Activated naive CD4-positive, alpha-beta T cell treated with anti-CD3 and anti-CD28 coated beads, Interleukin-2, amount 50 U/mL, for 16 hours (primary cell): ENCODE results near the gene KIF16B.

Experiments
- DNase-seq: peaks from one replicate; pipeline ENCODE4 v3.0.0-alpha.2; 2020

The KIF16B gene

GRCh38 chr20:16390991-16391390 is 182.3 kb downstream of the KIF16B start:
- no peak for DNase-seq

- no peak for DNase-seq
Observed at GRCh38 chr20:16388731-16389130, 184.5 kb downstream of the KIF16B start.

GRCh38 chr20:16387666-16388065 is 185.6 kb downstream of the KIF16B start:
- DNase-seq = no peak

- DNase-seq = no peak
Observed at GRCh38 chr20:16385891-16386290, 187.4 kb downstream of the KIF16B start.

- no peak for DNase-seq
Observed at GRCh38 chr20:16385462-16385861, 187.8 kb downstream of the KIF16B start.

GRCh38 chr20:16381444-16381843 is 191.8 kb downstream of the KIF16B start:
- DNase-seq = no peak

GRCh38 chr20:16378712-16379370 is 194.4 kb downstream of the KIF16B start:
- no peak for DNase-seq

GRCh38 chr20:16378122-16378521 is 195.1 kb downstream of the KIF16B start:
- DNase-seq = no peak

GRCh38 chr20:16369441-16369840 is 203.8 kb downstream of the KIF16B start:
- DNase-seq = no peak

- DNase-seq = no peak
Observed at GRCh38 chr20:16368645-16369292, 204.5 kb downstream of the KIF16B start.

- DNase-seq = no peak
Observed at GRCh38 chr20:16367948-16368560, 205.2 kb downstream of the KIF16B start.

GRCh38 chr20:16366529-16366928 is 206.7 kb downstream of the KIF16B start:
- no peak for DNase-seq

- no peak for DNase-seq
Observed at GRCh38 chr20:16364320-16364687, 208.9 kb downstream of the KIF16B start.

GRCh38 chr20:16363506-16364319 is 209.5 kb downstream of the KIF16B start:
- DNase-seq = no peak

- DNase-seq = no peak
Observed at GRCh38 chr20:16362642-16363041, 210.6 kb downstream of the KIF16B start.

- no peak for DNase-seq
Observed at GRCh38 chr20:16360668-16361067, 212.6 kb downstream of the KIF16B start.

- no peak for DNase-seq
Observed at GRCh38 chr20:16353417-16353781, 219.8 kb downstream of the KIF16B start.

GRCh38 chr20:16352751-16353416 is 220.4 kb downstream of the KIF16B start:
- DNase-seq = no peak

GRCh38 chr20:16352321-16352720 is 220.9 kb downstream of the KIF16B start:
- no peak for DNase-seq

- no peak for DNase-seq
Observed at GRCh38 chr20:16351415-16351814, 221.8 kb downstream of the KIF16B start.

GRCh38 chr20:16350465-16350864 is 222.8 kb downstream of the KIF16B start:
- no peak for DNase-seq

- no peak for DNase-seq
Observed at GRCh38 chr20:16349523-16350260, 223.6 kb downstream of the KIF16B start.
